Measurements from ENCODE around the gene UQCC3.

DNA sequence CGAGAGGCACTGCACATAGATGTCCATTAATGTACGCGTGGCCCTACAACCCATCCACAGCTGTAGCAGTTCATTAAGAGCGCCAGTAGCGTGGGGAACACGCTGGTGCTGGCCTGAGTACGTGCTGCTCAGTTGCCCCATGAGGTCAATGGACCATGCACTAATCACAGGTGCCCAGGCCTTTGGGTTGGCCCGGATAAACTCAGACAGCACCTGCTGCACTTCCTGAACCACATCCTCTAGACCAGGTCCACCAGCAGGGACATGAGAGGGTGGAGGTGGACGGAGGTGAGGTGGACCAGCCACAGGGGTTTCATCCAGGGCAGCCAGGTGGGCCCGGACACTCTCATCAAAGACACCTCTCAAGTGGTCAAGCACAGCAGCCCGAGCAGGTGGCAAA is 22.0 kb upstream of the UQCC3 start:
- TF ChIP-seq EZH2 (IDR thresholded peaks at IDR 0.05) (no peak), POLR2AphosphoS5 (IDR thresholded peaks at IDR 0.05; ENCODE audit: borderline replicate concordance, low read depth, low read length) (no peak)
